Epithelial cell of proximal tubule (primary cell): ENCODE results near the gene CA5B. TPM values are rescaled to one million over a fixed set of nuclear protein-coding genes. Genes with fewer than 3 reads are reported as not detected.
"Not testable (repeated sequence)": the region's sequence is repeated elsewhere in the genome, so short reads cannot be mapped to it uniquely, and the experiment has no call there.

Experiments
- DNase-seq: peaks from one replicate; pipeline ENCODE4 v3.0.0-alpha.2; 2011; ENCODE audit warnings: low read depth
- H3K4me3 ChIP-seq: 2 replicates; pipeline ENCODE4 v1.5.1; 2011; ENCODE audit warnings: low read depth, mild to moderate bottlenecking, low read length
- CTCF ChIP-seq: conservative IDR thresholded peaks from 2 replicates; pipeline ENCODE4 v1.5.1; 2012; ENCODE audit warnings: low read depth, mild to moderate bottlenecking, low read length
- total RNA-seq: library from RNA; depleted of rRNA; stranded (reverse); fragments of >200 nt; gene quantifications from 2 replicates; pipeline ENCODE4 v1.2.3, GENCODE V29; 2015

The CA5B gene
- total RNA-seq = 0.94 and 2.4 TPM in 2 replicates

GRCh38 chrX:15737959-15738902 is at the start of gene CA5B:
Gene CA5B, plus strand, starts transcription at chrX:15738270. Its CDS starts 11,754 bp downstream, at chrX:15750024.
- peak; percentile 47 for DNase-seq
- TF ChIP-seq CTCF = no peak
- peak within 1 kb of the TSS; percentile 64 for H3K4me3 ChIP-seq

- TF ChIP-seq CTCF = no peak
- H3K4me3 ChIP-seq = no peak overlapping the region
- no peak for DNase-seq
Measured at GRCh38 chrX:15694941-15695451, 43.1 kb upstream of the CA5B start.

GRCh38 chrX:15696516-15696915 is 41.6 kb upstream of the CA5B start:
- TF ChIP-seq CTCF = no peak
- no peak overlapping the region for H3K4me3 ChIP-seq
- DNase-seq = no peak

- H3K4me3 ChIP-seq = no peak overlapping the region
- no peak for DNase-seq
- no peak for TF ChIP-seq CTCF
Measured at GRCh38 chrX:15702488-15703371, 35.3 kb upstream of the CA5B start.

GRCh38 chrX:15703809-15704208 is 34.3 kb upstream of the CA5B start:
- DNase-seq, H3K4me3 ChIP-seq: not testable (repeated sequence)

GRCh38 chrX:15704273-15704672 is 33.8 kb upstream of the CA5B start:
- H3K4me3 ChIP-seq, DNase-seq: not testable (repeated sequence)

- no peak for DNase-seq
- no peak overlapping the region for H3K4me3 ChIP-seq
- no peak for TF ChIP-seq CTCF
Measured at GRCh38 chrX:15714529-15714928, 23.5 kb upstream of the CA5B start.
